ENCODE measurements around the gene CCDC178. TPM values are rescaled to one million over a fixed set of nuclear protein-coding genes. Genes with fewer than 3 reads are reported as not detected.

Gene CCDC178
- total RNA-seq, 2 experiments from 2014 or later, result not detected

GRCh38 chr18:33277431-33277830, 163.1 kb downstream of the CCDC178 start:
- Mint-ChIP-seq H3K9me3 (peaks cover 12% of the 10 kb centered on the region), H3K27ac (no peak overlapping the region), H3K27me3 (no peaks in the 10 kb centered on the region), H3K4me3 (no peak overlapping the region), H3K36me3 (ENCODE audit: low read depth) (no peaks in the 10 kb centered on the region), H3K4me1 (ENCODE audit: low read depth) (no peaks in the 10 kb centered on the region)
- ChIA-PET CTCF (no interaction called here), POLR2A (no interaction called here)
- ATAC-seq (no peak), DNase-seq (no peak)
- TF ChIP-seq CTCF (IDR thresholded peaks at IDR 0.05), result no peak
- intact Hi-C loops (cut with micrococcal nuclease), result no loop called here

- no peak for TF ChIP-seq CTCF (IDR thresholded peaks at IDR 0.05)
- ChIA-PET POLR2A (no interaction called here), CTCF (no interaction called here)
- Mint-ChIP-seq H3K4me1 (ENCODE audit: low read depth) (no peaks in the 10 kb centered on the region), H3K27ac (no peak overlapping the region), H3K36me3 (ENCODE audit: low read depth) (no peaks in the 10 kb centered on the region), H3K27me3 (no peaks in the 10 kb centered on the region), H3K4me3 (no peak overlapping the region), H3K9me3 (peaks cover 12% of the 10 kb centered on the region)
- no peak for ATAC-seq
- DNase-seq, result no peak
- intact Hi-C loops (cut with micrococcal nuclease), result no loop called here
Observed at GRCh38 chr18:33275843-33276242, 164.7 kb downstream of the CCDC178 start.

GRCh38 chr18:33270297-33270696, 170.2 kb downstream of the CCDC178 start:
- ChIA-PET POLR2A (no interaction called here), CTCF (no interaction called here)
- TF ChIP-seq CTCF (IDR thresholded peaks at IDR 0.05), result no peak
- Mint-ChIP-seq H3K36me3 (ENCODE audit: low read depth) (no peaks in the 10 kb centered on the region), H3K4me3 (no peak overlapping the region), H3K4me1 (ENCODE audit: low read depth) (no peaks in the 10 kb centered on the region), H3K27ac (no peak overlapping the region), H3K27me3 (no peaks in the 10 kb centered on the region), H3K9me3 (peaks cover 3% of the 10 kb centered on the region)
- DNase-seq (no peak), ATAC-seq (no peak)
- intact Hi-C loops (cut with micrococcal nuclease), result no loop called here

- H3K9me3 Mint-ChIP-seq, result peaks cover 3% of the 10 kb centered on the region
- no peak for DNase-seq
- H3K27ac Mint-ChIP-seq, result no peak overlapping the region
- H3K27me3 Mint-ChIP-seq, result no peaks in the 10 kb centered on the region
- TF ChIP-seq CTCF (IDR thresholded peaks at IDR 0.05), result no peak
- ChIA-PET POLR2A (no interaction called here), CTCF (no interaction called here)
- H3K4me1 Mint-ChIP-seq (ENCODE audit: low read depth), result no peaks in the 10 kb centered on the region
- H3K4me3 Mint-ChIP-seq, result no peak overlapping the region
- H3K36me3 Mint-ChIP-seq (ENCODE audit: low read depth), result no peaks in the 10 kb centered on the region
- ATAC-seq, result no peak
- intact Hi-C loops (cut with micrococcal nuclease), result no loop called here
Observed at GRCh38 chr18:33269223-33269622, 171.3 kb downstream of the CCDC178 start.

- no peak for DNase-seq
- intact Hi-C loops (cut with micrococcal nuclease), result no loop called here
- no peaks in the 10 kb centered on the region for H3K27me3 Mint-ChIP-seq
- CTCF ChIA-PET, result no interaction called here
- no peaks in the 10 kb centered on the region for H3K9me3 Mint-ChIP-seq
- no peak overlapping the region for H3K27ac Mint-ChIP-seq
- H3K4me1 Mint-ChIP-seq (ENCODE audit: low read depth), result no peaks in the 10 kb centered on the region
- TF ChIP-seq CTCF (IDR thresholded peaks at IDR 0.05), result no peak
- H3K4me3 Mint-ChIP-seq, result no peak overlapping the region
- no peaks in the 10 kb centered on the region for H3K36me3 Mint-ChIP-seq (ENCODE audit: low read depth)
- ATAC-seq, result no peak
- POLR2A ChIA-PET, result no interaction called here
Observed at GRCh38 chr18:33264566-33264965, 176.0 kb downstream of the CCDC178 start.

Measured in activated CD8-positive, alpha-beta T cell treated with anti-CD3 and anti-CD28 coated beads for 36 hours (primary cell).